ENCODE data around the gene KDM1A.

Gene KDM1A

GRCh38 chr1:23013657-23014056 lies 5.6 kb upstream of the KDM1A start:
- peak; percentile 26 for DNase-seq (ENCODE audit: low spot score)

DNA sequence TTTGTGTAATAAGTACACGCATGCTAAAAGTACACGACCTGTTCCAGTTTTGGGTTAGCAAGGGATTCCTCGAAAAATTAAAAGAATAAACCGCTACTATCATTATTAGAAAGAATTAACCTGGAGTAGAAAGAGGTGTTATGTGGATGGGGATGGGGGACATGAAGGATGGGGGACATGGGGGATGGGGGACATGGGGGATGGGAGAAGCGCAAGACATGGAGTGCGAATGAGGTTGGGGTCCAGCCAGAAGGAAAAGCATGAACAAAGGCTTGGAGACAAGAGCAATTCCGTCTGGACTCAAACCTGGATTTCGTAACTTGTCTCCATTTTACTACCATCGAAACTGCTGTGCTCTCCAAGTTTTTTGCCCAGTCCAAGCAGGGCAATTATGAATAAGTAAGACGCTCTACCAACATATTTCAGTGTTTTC lies 591 bp upstream of the KDM1A start:
- no peak for DNase-seq (ENCODE audit: low spot score)

- DNase-seq (ENCODE audit: low spot score), result peak; percentile 47
Measured at GRCh38 chr1:23019863-23020625, 776 bp downstream of the KDM1A start.

GRCh38 chr1:23020706-23021405 lies 1.6 kb downstream of the KDM1A start:
- peak; percentile 14 for DNase-seq (ENCODE audit: low spot score)

DNA sequence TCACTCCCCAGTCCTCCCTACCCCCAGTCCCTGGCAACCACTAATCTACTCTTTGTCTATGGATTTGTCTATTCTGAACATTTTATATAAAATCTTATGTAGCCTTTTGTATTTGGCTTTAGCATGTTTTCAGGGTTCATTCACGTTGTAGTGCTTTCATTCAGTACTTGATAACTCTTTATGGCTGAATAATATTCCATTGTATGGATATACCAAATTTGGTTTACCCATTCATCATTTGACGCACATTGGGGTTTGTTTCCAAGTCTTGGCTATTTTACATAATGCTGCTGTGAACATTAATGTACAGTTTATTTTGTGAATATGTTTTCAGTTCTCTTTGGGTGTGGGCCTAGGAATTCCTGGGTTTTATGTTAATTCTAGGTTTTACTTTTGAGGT lies 2.6 kb downstream of the KDM1A start:
- no peak for DNase-seq (ENCODE audit: low spot score)

DNA sequence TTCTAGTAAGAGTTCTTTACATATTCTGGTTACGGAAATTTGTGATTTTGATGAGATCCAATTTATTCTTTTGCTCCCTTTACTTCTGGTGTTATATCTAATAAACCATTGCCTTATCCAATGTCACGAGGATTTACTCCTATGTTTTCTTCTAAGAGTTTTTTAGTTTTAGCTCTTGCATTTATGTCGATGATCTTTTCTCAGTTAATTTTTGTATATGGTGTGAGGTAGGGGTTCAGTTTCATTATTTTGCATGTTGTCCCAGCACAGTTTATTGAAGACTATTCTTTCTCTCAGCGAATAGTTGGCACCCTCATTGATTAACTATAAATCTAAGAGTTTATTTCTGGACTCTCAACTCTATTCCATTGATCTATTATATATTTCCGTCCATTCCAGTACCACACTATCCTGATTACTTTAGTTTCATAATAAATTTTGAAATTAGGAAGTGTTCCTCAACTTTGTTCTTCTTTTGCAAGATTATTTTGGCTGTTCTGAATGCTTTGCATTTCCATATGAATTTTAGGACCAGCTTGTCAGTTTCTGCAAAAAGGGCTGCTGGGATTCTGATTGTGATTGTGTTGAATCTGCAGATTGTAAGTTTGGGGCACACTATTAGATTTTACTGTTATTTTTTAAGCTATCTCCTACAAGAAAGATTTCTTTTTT lies 4.0 kb downstream of the KDM1A start:
- no peak for DNase-seq (ENCODE audit: low spot score)

DNA sequence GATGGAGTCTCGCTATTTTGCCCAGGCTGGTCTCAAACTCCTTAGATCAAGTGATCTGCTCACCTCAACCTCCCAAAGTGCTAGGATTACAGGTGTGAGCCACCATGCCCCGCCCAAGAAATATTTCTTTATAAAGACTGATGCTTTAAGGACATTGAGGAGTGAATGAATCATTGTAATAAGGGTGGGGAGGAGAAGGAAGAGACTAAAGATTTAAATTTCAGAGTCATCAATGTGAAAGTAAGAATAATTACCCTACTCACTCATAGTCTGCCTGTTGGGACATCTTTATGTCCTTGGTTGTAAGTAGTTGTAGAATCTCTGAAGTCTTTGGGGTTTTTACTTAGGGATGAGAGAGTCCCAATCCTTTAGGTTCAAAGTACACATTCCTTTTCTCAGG lies 7.3 kb downstream of the KDM1A start:
- no peak for DNase-seq (ENCODE audit: low spot score)

- no peak for DNase-seq (ENCODE audit: low spot score)
Measured at GRCh38 chr1:23027352-23027907, 8.2 kb downstream of the KDM1A start.

- no peak for DNase-seq (ENCODE audit: low spot score)
Measured at GRCh38 chr1:23029337-23029736, 10.1 kb downstream of the KDM1A start.

DNA sequence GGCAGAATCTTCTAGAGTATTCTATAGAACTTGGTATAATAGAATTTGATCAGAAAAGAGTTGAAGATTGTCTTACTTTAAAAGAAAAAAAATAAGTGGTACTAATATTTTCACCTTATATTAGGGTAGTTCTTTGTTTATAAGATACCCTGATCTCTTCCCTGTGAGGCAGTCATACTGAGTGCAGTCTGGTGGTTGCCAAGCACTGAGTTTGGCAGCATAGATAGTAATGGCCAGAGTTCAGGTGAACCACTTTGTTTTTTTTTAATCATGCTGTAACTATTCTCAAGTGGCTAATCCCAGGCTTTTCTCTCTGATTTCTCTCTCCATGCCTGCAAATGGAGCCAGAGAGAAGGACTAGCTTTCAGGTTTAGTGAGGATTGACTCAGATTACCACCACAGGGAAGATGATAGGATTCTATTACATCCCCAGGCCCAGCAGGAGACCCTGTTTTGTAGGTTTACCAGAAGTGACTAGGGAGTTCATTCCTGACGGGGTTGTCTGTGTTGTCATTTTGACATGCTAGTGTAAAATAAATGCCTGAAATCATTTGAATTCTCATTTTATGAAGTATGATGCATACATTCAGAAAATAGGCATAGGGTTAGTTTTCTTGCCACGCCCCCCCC lies 16.7 kb downstream of the KDM1A start:
- DNase-seq (ENCODE audit: low spot score), result no peak

- DNase-seq (ENCODE audit: low spot score), result no peak
Measured at GRCh38 chr1:23037081-23037740, 17.9 kb downstream of the KDM1A start.

GRCh38 chr1:23039308-23039826 lies 20.1 kb downstream of the KDM1A start:
- no peak for DNase-seq (ENCODE audit: low spot score)

DNA sequence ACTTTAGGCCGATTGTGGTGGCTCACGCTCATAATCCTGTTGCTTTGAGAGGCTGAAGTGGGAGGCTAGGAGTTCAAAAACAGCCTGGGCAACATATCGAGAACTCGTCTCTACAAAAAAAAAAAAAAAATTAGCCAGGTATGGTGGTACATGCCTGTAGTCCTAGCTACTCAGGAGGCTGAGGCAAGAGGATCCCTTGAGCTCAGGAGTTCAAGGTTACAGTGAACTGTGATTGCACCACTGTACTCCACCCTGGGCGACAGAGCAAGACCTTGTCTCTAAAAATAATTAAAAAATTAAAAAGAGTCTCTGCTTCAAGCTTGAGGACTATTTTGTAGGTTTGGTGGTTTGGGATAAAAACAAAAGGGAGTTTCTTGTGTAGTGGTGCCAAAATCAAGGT lies 21.2 kb downstream of the KDM1A start:
- DNase-seq (ENCODE audit: low spot score), result no peak

GRCh38 chr1:23044035-23044434 lies 24.8 kb downstream of the KDM1A start:
- DNase-seq (ENCODE audit: low spot score), result no peak

GRCh38 chr1:23050201-23050600 lies 30.9 kb downstream of the KDM1A start:
- DNase-seq (ENCODE audit: low spot score), result no peak

GRCh38 chr1:23051290-23051909 lies 32.1 kb downstream of the KDM1A start:
- no peak for DNase-seq (ENCODE audit: low spot score)

GRCh38 chr1:23057301-23057700 lies 38.0 kb downstream of the KDM1A start:
- DNase-seq (ENCODE audit: low spot score), result no peak

DNA sequence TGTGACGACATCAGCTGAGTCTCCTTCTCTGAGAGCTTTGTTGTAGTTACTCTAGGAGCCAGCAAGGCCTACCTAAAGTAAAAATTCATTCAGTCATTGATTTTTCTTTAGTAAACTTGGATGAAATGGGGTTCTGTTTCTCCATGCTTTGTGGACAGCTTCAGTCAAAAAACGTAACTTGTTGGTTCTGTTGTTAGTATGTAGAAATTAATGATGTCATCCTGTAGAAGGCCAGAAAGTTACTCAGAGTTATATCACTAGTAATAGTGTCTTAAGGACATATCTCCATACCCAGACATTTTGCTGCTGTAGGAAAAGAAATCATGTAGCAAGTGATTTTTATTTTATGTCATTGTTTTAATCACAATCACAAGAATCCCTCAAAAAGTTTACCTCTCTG lies 43.0 kb downstream of the KDM1A start:
- no peak for DNase-seq (ENCODE audit: low spot score)

DNA sequence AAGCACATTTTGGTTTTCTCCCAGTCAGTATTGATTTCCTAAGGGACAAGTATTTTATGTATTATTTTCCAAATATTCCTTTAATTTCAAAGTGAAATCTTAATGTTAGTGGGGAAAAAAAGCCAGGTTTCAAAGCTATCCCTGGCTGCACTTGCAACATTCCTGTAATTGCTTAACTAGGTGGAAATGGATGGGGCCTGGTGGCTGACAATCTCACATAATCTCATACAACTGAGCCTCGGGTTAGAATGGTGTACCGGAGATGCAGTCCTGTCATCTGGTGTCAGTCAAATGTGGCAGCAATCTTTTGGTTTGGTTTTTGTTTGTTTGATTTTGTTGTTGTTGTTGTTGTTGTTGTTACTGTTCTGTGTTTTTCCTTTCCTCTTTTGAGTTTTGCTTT lies 46.1 kb downstream of the KDM1A start:
- DNase-seq (ENCODE audit: low spot score), result no peak

- DNase-seq (ENCODE audit: low spot score), result no peak
Measured at GRCh38 chr1:23066075-23066474, 46.8 kb downstream of the KDM1A start.

DNA sequence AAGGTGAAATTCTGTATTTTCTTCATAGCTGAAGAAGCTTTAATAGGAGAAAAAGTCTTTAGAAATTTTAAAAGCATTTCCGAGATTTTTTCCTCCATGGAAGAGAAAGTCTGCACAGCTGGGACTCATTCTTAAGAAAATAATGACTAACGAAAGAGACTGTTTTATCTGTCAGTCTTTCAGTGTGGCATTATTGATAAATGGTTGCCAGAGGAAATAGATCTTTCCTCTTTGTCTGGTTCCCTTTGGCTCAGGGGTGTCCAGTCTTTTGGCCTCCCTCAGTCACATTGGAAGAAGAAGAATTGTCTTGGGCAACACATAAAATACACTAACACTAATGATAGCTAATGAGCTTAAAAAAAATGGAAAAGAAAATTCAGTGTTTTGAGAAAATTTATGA lies 49.9 kb downstream of the KDM1A start:
- DNase-seq (ENCODE audit: low spot score), result no peak

All from cerebellar cortex (tissue), 1 donor.